Measurements from ENCODE around the gene MINAR1. TPM values are rescaled to one million over a fixed set of nuclear protein-coding genes. Genes with fewer than 3 reads are reported as not detected.

MINAR1 gene
- total RNA-seq, 1 donor from 2014 or later, result 0.05 TPM

DNA sequence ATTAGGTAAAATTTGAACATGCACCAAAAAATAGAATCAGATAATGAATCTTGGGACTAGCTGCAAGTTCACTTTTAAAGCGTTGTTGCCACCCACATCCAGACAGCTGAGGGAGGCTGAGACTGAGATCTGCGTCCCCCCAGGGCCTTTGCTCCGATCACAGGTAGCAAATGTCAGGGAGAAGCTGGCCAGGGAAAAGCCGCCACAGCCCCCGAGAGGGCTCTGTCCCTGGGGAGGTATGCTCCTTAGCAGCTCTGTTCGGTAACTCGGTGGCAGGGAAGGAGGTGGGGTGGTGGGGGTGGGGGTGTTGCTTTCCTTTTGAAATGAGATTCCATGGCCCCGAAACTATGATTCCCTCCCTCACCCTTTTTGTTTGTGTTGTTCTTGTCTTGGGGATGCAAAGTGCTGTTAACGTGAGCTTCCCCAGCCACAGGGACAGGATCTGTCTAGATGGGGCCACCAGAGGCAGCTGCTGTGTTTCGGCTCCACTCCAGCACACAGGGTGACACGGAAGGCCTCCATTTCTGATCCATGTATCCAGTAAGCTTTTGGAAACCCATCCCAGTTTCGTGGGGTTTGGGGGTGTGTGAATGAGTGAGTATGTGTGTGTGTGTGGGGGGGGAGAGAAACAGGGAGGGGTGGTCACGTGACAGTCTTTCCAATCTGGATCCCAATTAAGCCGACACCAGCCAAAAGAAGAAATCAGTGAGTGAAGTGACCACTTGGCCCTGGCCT is 1.1 kb upstream of the MINAR1 start:
- ATAC-seq (no peak), DNase-seq (ENCODE audit: low spot score) (no peak)

DNA sequence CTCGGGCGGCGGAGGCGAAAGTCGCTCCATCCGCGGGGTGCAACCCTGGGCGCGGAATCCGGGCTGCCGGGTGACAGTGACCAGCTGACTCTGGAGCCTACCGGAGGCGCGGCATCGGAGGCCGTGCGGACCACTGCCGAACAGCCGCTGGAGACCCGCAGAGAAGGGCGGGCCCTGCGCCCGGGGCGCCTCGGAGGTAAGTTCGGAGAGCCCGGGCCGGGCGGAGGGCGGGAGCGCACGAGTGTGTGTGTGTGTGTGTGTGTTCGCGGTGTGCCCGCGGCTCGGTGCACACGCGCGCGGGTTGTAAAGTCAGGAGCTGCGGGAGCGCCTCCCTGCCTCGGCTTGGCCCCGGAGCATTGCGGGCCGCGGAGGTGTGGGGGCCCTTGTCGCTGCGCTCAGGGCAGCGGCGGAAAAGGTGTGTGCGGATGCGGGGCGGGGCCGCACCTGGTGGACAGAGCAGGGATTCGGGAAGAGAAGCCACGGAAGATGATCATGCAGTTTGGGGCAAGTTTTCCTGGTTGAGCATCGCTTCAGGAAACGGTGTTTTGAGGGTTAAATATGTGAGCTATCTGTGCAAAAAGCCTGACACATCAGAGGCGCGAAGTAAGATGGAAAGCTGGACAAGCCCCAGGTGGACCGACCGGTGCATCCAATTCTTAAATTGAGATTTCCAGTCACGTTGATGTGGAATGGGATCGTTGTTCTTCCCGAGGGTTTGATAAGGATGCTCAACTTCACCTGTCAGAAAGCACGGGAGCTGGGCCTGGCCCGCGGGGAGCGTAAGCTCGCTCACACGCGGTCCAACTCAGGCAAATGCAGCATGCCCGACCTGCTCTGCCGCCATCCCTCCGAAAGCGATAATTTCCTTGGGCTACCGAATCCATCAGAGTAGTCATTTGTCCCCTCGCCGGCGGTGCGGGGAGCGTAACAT is 474 bp downstream of the MINAR1 start:
- no peak for DNase-seq (ENCODE audit: low spot score)
- ATAC-seq, result no peak

DNA sequence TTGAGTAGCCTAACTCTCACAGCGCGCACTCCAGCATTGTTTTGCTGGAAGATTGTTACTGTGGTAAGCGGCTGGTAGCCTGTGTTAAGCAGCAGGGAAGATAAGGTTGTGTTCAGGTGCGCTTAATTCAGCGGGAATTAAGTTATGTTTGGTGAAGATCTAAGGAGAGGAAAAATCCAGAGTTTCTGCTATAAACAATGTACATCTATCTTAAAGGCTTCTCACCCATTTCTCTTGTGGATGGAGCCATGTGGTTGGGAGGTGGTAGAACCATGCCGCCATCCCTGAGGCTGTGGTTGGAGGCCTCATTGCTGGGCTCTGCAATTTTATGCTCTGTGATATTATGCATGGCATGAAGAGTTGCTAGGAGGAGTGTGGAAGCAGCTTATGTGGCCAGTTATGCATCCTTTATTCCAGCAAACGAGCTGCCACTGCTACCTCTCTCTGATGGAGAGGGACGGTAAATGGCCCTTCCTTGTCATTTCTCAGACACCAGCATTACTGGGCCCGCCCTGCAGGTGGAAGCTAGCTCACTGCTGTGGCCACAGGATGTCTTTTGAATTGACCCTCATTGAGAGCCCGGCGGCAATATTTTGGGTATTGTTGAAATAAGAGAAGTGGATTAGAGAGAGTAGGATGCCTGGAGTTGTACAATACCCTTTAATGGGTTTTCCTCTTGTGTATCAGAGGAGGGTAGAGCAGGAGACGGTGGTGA is 1.3 kb downstream of the MINAR1 start:
- ATAC-seq, result no peak

DNA sequence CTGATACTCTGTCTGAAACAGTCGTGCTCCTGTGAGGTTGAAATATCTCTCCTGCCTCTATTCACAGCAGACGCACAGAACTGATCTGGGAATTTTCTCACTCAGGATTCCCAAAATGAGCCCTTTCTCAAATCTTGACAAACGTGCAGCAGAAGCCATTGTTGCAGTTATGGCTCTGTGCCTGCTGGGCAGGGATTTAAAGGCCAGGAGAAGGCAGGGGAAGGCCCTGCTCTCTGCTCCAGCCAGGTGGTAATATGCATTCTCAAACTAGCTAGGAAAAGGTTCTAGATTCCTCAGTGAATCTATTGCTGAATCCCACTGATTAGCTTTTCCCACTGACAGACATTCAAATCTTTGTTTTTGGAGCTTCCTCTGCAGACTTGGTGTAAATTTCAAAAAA is 2.2 kb downstream of the MINAR1 start:
- ATAC-seq (no peak), DNase-seq (ENCODE audit: low spot score) (no peak)

More for the DNA sequence above, 1.3 kb downstream of the MINAR1 start:
- DNase-seq (ENCODE audit: low spot score), result no peak

DNA sequence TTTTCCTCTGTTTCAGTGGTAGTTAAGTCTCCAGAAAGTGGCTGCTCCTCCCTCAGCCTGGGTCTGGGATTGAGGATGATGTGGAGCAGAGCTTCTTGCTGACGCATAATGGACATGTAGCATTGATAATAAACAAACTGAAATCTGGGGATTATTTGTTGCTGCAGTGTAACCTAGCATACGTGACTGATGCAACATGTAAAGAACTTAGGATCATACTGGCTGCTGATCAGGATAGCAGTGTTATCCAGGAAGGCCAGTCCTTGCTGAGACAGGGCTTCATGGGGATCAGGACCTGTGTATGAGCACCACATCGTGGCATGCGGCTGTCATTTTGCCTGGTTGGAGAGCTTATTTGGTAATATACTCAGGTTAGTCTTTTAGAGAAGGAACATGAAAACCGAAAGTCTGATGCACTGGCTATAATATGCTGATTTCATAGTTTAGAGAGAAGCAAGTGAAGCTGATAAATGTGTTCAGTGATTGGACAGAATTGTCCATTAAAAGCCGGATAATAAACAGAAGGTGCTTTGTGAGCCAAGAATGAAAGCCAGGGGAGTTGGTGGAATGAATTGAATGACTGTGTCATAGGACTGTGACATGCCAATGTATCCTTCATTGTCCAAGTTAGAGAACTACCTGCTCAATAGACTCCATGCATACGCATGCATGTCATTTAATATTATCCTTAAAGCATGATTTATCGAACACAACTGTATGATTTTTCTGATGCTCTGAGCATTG is 4.1 kb downstream of the MINAR1 start:
- DNase-seq (ENCODE audit: low spot score) (no peak), ATAC-seq (no peak)

DNA sequence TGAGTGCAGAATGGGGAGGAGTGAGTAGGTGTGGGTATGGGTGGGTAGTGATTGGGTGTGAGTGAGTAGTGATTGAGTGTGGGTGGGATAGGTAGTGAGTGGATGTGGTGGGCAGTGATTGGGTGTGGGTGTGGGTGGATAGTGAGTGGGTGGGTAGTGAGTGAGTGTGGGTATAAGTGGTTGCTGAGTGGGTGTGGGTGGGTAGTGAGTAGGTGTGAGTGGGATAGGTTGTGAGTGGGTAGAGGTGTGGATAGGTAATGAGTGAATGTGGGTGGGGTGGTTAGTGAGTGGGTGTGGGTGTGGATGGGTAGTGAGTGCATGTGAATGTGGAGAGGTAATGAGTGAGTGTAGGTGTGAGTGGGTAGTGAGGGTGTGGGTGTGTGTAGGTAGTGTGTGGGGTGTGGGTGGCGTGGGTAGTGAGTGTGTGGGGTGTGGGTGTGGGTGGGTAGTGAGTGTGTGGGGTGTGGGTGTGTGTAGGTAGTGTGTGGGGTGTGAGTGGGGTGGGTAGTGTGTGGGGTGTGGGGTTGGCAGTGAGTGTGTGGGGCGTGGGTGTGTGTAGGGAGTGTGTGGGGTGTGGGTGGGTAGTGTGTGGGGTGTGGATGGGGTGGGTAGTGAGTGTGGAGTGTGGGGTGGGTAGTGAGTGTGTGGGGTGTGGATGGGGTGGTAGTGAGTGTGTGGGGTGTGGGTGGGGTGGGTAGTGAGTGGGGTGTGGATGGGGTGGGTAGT is 5.3 kb downstream of the MINAR1 start:
- ATAC-seq (no peak), DNase-seq (ENCODE audit: low spot score) (no peak)

DNA sequence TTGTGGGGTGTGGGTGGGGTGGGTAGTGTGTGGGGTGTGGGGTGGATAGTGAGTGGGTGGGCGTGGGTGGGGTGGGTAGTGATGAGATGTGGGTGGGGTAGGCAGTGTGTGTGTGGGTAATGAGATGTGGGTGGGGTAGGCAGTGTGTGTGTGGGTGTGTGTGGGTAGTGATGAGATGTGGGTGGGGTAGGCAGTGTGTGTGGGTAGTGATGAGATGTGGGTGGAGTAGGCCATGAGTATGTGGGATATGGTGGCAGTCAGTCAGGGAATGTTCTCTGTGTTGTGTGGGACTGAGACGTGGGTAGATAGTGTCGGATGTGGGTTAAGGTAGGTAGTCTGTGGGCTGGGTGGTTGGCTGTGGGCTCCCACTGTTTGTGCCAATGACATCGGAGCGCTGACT is 7.1 kb downstream of the MINAR1 start:
- ATAC-seq (no peak), DNase-seq (ENCODE audit: low spot score) (no peak)

DNA sequence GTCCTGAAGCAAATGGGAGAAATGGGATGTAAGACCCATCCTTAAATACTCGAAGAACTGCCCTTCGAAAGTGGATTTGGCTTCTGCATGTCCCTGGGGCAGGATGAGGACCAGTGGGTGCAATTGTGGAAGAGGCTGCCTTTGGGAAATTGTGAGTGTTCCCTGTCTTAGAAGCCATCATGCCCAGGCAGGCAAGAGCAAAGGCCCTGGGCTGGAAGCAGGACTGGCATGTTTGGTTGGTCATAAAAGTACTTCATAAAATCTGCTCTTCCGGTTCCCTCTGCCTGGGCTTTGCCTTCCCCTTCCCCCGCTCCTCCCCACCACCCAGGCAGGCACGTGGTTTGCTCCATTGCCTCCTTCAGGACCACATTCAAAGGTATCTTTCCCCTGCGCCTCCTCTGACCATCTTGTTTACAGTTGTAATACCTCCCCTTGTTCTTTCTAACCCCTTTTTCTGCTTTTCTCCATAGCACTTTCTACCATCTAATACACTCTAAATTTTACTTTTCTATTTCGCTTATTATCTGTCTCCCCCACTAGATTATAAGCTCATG is 8.3 kb downstream of the MINAR1 start:
- DNase-seq (ENCODE audit: low spot score) (no peak), ATAC-seq (no peak)

DNA sequence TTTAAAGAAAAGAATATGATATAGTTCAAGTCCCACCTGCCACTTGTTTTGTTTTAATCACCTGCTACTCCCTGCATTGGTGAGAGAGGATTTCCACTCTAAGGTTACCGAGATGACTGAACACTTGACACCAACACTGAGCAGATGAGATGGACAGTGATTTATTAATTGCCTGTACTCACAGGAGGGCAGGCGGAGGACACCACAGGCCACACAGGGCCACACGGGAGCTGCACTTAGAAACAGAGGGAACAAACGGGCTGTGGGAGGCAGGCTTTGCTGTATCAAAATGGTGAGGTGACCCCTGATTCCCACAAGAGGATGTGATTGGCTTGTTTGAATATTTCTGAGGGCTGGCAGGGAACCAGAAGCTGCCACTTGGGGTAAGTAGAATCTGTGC is 10.8 kb downstream of the MINAR1 start:
- ATAC-seq (no peak), DNase-seq (ENCODE audit: low spot score) (no peak)

DNA sequence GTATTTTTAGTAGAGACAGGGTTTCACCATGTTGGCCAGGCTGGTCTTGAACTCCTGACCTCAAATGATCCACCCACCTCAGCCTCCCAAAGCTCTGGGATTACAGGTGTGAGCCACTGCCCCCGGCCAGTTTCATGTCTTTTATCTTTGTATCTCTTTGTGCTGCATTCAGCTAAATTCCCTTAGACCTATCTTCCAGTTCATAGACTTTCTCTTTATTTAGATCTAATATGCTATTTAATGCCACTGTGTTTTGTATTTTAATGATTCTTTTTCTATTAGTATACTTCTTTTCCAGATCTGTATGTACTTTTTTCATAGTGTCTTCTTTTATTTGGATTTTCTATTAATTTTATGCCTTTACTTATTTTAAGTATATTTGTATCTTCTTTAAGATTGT is 14.9 kb downstream of the MINAR1 start:
- ATAC-seq, result no peak
- no peak for DNase-seq (ENCODE audit: low spot score)

DNA sequence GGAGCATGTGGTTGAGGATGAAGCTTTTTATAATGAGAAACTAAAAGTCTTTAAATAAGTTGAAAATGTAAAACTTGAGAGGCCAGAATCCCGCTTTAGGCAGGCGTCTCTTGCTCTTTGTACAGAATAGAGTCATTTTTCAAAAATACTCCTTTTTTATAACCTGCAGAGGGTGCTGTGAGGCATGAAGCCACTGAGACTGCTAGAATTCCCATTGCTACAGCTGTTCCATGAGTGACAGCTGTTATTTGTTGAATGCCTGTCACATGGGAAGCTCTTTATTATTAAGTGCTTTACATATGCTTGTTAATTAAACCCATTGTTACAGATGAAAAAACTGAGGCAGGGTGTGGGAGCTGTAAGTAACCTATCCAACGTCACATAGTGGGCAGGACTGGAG is 18.5 kb downstream of the MINAR1 start:
- ATAC-seq, result no peak
- no peak for DNase-seq (ENCODE audit: low spot score)

DNA sequence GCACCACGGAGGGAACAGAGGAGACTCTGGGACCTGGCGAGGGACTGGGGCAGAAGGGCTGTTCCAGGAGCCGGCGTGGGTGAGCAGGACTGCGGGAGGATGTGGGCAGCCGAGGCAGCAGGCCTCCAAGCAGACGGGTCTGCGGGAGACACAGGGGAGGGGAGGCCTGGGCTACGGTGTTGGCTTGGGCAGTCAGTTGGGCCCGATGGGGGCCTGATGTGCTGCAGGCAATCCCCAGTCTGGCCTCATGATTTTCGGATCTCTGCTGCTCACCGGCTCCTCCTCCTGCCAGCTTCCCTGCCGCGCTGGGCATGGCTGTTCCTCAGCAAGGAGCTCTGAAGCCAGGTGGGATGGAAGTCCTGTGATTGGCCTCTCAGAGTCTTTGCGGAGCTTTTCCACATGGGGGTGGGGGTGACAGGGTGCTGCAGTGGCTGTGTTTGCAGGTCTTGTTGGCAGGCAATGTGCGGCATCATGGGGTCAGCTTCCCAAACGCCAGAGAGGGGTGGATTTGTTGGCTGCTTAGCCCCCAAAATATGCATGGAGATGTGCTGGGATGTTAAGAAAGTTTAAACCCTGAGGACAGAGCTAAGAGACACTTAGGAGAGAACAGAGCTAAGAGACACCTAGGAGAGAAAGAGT is 19.3 kb downstream of the MINAR1 start:
- ATAC-seq (no peak), DNase-seq (ENCODE audit: low spot score) (no peak)

DNA sequence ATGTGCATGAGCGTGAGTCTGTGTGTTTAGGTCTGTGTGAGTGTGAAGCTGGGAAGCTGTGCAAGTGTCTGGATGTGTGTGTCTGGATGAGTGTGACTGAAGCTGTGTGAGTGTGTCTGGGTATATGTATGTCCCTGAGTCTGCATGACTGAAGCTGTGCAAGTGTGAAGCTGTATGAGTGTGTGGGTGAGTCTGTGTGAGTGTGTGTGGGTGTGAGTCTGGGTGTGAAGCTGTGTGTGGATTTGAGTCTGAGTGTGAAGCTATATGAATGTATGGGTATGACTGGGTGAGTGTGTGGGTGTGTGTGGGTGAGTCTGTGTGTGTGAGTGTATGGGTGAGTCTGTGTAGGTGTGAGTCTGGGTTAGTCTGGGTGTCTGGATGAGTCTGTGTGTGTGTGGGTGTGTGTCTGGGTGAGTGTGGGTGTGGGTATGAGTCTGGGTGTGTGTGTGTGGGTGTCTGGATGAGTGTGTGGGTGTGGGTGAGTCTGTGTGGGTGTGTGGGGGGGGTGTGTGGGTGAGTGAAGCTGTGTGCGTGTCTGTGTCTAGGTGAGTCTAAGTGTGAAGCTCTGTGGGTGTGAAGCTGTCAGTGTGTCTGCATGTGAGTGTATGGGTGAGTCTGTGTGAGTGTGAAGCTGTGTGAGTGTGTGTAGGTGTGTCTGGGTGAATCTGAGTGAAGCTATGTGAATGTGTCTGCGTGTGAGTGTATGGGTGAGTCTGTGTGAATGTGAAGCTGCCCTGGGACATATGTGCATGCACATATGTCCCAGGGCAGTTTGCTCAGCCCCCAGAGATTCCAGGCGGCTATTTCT is 20.3 kb downstream of the MINAR1 start:
- DNase-seq (ENCODE audit: low spot score) (no peak), ATAC-seq (no peak)

DNA sequence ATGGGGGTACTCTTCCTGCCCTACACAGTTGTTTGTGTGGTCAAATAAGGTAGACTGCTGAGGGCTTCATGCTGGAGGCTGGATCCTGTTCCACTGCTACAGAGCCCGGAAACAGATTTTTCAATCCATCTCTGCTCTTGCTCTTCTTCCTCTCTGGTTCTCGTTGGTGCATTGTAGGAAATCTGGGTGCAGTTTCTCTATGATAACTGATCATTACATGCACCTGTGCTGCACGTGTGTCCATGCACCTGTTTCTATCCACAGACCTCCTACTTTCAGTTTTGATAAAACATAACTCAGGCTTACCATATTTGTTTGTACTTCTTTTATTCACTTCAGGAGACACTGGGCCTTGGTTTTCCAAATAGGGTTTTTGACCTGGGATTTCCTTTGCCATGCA is 21.3 kb downstream of the MINAR1 start:
- DNase-seq (ENCODE audit: low spot score), result no peak
- no peak for ATAC-seq

DNA sequence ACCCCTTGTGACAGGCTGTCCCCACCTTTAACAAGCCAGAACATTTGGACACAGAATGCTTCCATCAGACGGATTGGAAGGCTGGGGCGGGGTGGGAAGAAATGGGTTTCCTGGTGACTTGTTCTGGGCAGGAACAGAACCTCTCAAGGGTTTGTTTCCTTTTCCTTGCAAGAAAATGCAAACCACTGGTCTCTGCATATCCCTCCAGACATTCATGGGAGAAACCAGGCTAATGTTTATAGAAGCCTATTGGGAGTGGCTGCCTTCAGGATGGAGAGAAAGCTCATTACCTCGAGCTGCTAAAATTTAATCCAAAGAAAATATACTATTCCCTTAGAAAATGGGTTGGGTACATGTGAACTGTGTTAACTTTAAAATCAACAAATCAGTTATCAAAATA is 21.9 kb downstream of the MINAR1 start:
- no peak for ATAC-seq
- DNase-seq (ENCODE audit: low spot score), result no peak

DNA sequence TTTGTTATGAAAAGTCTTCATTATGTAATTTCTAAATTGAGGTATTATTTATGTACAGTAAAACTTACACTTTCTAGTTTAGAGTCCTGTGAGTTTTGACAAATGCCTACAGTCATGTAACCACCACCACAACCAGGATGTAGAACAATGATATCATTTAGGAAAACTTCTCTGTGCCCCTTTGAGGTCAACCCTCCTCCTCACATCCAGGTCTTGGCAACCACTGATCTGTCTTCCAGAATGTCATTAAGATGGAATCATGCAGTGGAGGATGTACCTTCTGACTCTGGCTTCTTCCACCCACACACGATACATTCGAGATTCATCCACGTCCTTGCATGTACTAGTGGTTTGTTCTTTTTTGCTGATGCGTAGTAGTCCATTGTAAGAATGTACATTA is 23.2 kb downstream of the MINAR1 start:
- ATAC-seq, result no peak
- DNase-seq (ENCODE audit: low spot score), result no peak

DNA sequence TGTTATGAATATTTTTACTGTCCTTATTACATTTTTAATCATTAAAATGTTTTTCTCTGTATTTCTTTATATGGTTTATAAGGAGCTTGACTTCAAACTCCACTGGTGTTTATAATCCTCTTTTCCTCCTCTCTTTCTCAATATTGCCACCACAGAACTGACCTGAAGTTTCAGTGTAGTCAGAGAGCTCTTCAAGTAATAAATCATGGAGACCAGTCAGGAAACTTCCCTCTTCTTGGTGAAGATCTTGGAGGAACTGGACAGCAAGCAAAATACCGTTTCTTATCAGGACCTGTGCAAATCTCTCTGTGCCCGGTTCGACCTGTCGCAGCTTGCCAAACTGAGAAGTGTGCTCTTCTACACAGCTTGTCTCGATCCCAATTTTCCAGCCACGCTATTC is 23.8 kb downstream of the MINAR1 start:
- ATAC-seq (no peak), DNase-seq (ENCODE audit: low spot score) (no peak)

DNA sequence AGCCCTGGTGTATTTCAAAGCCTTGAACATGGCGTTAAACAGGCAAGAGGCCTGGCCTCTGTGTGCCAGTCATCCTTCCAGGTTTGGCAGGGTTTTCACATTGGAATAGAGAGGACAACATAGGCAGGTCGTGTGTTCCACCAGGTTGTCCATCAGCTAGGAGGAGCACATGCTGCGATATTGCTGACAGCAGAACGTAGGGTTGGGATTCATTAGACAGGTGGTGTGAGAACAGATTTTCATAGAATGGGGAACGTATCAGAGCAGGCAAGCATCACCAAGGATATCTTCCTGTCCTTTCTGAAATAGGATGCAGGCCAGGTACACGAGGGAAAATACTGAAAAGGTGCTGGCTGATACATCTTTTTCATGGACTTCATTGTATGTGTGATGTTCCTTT is 26.4 kb downstream of the MINAR1 start:
- ATAC-seq (no peak), DNase-seq (ENCODE audit: low spot score) (no peak)

DNA sequence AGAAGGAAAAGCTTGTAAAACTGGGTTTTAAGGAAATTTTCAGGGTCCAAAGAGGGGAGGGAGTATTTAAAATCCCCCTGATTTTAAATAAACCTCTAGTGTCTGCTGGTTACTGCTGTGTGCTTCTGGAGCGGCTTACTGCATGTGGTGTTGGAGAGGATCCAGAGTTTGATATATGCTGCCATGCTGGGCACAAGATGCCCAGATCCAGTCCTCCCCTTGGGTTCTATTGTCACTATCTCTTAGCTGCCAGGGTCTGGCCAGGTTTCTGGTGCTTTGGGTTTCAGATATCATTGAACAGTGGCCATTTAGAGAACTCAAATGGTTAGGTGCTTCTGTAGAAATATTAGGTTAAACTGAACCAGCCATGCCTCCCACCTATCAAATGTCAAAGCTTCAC is 27.5 kb downstream of the MINAR1 start:
- DNase-seq (ENCODE audit: low spot score) (no peak), ATAC-seq (no peak)

Data from left lobe of liver (tissue), 2 donors.